Stimulated activated CD4-positive, alpha-beta T cell treated with anti-CD3 and anti-CD28 coated beads, Interleukin-1b, Interleukin-23, amount 100 ng/mL, for 24 hours (primary cell): ENCODE data around the gene PANK1.
"Not testable (repeated sequence)": the region's sequence is repeated elsewhere in the genome, so short reads cannot be mapped to it uniquely, and the experiment has no call there.

Experiments used
- DNase-seq, 4 experiments: peaks; one replicate each; pipeline ENCODE4 v3.0.0-alpha.2; 2020; ENCODE audit warnings: low read depth in 4 of 4, low spot score in 1 of 4

PANK1 gene

DNA sequence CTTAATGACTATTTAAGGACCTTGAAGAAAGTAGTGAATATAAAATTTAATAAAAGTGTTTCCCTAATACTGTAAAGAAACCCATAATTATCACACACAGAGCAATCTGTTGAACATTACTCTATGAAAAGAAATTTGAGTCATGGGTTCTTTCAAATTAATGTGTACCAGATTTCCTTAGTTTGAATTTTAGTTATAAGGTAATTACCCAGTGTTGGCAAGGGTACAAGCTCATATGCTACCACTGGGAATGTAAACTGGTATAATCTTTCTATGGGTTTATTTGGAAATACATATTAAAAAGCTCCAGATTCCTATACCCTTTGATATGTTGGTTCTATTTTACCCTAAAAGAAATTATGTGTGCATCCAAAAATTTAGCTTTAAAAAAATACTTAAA, 22.9 kb downstream of the PANK1 start:
- no peak for DNase-seq

DNA sequence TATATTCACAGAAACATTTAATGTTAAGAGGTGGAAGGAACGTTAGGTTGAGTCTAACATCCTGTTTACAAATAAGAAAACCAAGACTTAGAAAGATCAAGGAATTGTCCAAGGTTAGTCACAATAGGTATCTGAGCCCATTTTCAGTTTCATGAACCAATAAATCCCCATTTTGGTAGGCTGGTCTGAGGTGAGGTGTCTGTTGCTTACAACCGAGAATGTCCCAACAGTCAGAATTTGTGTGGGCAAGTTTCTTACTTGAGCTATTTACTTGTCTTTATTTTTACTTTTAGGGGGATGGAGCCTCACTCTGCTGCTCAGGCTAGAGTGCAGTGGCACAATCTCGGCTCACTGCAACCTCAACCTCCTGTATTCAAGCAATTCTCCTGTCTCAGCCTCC, 23.6 kb downstream of the PANK1 start:
- DNase-seq = no peak

GRCh38 chr10:89620296-89620695, 24.7 kb downstream of the PANK1 start:
- not testable (repeated sequence) for DNase-seq

DNA sequence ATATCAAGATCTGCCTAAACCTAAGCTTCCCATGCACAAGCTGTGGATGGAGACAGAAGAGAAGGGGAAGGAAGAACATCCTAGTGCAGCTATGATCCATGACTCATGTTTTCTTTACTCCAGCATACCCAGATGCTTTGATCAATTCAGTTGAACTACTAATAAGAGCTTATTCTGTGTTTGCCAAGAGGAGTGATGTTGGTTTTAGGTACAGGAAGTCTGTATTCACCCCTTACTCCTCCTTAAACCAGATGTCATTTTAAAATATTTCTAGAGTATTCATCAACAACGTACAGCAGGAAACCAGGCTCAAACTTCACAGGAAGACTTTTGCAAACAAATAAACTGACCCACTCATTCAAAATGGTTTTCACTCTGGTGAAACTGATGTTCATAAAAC, 29.2 kb downstream of the PANK1 start:
- no peak for DNase-seq

- no peak for DNase-seq
Observed at GRCh38 chr10:89615112-89615511, 29.9 kb downstream of the PANK1 start.

DNA sequence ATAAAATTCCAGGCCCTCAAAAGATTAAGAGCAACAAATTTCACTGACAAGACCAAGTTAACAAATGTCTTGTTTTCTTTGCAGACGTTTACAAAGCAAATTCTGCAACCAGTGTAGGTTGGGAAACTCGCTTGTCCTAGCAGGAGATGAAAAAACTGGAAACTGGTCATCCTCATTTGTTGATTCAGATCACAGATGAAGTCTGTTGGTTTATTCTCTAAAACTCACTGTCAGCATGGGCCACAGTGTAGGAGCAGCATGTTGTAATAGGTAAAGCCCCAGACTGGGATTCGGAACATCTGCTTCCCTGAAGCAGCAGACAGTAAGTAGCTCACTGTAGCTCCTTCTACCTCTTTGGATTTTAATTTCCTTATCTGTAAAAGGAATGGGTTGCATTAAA, 31.5 kb downstream of the PANK1 start:
- DNase-seq = no peak

- no peak for DNase-seq
Observed at GRCh38 chr10:89611282-89611681, 33.8 kb downstream of the PANK1 start.

DNA sequence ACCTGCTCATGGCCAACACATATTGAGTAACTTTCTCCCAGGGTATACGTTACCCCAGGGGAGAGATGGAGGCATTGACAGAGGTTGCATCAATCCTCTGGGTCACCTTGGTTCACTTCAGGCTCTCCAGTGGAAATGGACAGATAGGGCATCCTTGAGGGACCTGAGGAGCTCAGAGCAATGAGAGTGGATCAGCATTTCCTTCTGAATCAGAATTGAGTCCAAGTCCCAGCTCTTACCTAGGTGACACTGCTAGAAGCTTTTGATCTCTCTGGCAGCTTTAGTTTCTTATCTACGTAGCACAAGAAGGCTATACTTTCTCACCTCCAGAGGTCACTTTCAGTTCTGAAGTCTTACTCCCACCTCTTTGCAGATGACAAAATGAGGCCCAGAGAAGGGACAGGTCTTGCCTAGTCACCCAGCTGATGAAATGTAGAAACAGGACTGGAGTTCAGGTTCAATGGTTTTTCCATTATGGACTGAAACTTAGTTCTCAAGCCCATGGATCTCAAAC, 35.2 kb downstream of the PANK1 start:
- DNase-seq = no peak

DNA sequence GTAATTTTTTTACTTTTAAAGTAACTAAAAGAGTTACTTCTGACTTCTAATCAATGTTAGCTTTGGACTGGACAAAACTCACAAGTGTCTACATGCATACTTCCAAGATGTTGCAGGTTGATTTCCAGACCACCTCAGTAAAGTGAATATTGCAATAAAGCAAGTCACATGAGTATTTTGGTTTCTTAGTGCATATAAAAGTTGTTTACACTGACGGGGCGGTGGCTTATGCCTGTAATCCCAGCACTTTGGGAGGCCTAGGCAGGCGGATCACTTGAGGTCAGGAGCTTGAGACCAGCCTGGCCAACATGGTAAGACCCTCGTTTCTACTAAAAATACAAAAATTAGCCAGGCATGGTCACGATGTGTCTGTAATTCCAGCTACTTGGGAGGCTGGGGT, 40.8 kb downstream of the PANK1 start:
- DNase-seq = no peak

- DNase-seq = no peak
Observed at GRCh38 chr10:89602919-89603318, 42.1 kb downstream of the PANK1 start.

- DNase-seq = no peak
Observed at GRCh38 chr10:89601728-89602361, 43.2 kb downstream of the PANK1 start.

DNA sequence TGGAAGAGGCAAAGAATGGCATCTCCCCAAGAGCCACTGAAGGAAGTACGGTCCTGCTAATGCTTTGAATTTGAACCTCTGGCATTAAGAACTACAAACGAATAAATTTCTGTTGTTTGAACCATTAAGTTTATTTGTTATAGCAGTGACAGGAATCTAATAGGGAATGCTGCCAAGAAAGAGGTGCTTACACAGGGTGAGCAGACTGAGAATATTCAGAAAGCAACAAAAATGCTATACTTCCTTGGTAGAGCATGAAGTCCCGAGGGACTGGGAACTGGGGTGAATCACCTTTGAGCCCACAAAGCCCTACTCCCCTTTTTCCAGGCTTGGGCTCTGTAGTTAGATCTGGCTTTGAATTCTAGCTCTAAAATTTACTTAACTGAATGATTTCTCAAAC, 45.0 kb downstream of the PANK1 start:
- DNase-seq = no peak

DNA sequence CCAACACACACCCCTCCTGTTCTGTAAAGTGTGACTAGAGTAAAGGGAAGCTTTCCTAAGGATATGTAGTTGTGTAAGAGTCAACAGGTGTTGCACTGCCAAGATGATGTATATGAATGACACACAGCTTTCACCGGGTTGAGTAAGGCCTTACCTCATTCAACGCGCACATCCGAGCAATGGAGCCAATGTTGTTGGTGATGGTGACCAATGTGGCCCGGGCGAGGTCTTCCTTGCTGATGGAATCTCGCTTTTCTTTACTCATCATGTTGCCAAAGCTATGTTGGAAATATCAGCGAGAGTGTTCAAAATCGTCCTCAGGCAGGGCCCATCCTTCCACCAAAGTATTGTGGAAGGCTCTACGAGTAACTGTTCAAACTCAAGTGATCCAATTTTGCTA, 52.0 kb downstream of the PANK1 start:
- no peak for DNase-seq

DNA sequence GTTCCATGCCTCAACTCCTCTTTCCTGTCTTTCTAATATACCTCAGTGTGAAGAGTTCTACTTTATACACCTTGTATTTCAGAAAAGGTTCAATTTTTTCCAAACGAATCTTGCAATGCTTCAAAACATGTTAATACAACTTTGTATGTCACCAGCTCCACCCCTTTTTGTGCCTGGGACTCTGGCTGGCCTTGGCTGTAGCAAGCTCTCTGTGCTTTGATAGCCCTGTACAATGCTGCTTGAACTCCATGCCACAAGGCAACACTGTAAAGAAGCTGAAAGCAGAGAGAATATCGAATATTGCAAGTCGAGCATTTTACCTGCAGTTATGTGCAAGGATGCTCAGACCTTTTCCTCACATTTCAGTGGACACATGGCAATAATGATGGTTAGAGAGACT, 52.5 kb downstream of the PANK1 start:
- no peak for DNase-seq

- DNase-seq = no peak
Observed at GRCh38 chr10:89591796-89592271, 53.2 kb downstream of the PANK1 start.

DNA sequence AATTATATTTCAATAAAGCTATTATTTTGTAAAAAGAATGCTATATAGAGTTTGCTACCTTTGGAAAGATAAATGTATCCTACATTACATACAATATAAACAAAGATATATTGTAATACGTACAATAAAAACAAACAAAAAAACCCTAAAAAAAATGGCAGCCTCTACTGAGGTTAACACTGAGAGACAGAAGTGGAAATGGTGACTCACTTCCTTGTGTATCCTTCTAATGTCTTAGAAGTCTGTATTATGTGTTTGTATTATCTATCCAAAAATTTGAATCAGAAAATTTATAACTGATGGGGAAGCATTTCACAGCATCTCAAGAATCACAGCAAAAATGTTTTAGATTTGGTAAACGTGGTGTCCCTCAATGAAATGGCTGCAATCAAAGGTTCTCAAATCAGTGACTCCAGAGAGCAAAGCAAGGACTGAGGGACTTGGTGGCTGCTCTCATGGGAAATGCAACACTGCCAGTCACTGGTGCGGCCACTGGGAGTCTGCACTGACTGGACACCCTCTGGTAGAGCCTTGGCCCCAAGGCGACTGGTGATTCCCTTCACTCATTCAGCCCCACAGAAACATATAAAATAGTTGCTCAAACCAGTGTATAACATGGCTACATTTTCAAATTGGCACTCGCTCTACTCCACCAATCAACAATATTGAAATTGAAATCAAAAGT, 53.8 kb downstream of the PANK1 start:
- no peak for DNase-seq

DNA sequence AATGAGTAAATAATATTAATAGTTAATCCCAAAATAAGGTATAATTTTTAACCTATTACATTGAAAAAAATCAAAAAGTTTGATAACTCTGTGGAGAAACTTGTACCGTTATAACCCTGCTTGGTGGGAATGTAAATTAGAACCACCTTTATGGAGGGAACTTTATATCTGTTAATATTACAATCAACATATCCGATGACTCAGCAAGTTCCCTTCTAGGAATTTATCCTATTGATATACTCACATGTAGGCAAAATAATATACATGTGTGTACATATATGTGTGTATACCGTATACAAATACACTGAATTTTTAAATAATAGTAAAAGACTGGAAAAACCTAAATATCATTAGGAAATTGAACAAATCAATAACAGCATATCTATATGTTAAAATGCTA, 54.7 kb downstream of the PANK1 start:
- no peak for DNase-seq

GRCh38 chr10:89589101-89589720, 55.8 kb downstream of the PANK1 start:
- DNase-seq = no peak

DNA sequence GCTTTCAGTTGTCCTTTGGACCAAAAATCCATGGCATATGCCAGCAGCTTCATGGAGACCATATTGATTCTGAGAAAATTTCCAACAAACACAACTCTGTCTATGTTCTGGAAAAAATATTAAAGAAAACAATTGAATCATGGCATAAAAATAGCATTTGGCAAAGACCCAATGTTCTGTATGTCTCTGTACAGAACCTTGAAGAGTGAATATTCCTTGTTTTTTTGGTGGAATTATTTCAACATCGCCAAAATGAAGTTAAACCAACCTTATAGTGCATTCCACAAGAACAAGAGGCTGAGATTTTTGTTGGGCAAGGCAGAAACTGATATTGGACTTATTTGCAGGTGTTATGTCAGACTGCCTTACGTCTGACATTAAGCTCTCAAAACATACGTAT, 56.4 kb downstream of the PANK1 start:
- no peak for DNase-seq

DNA sequence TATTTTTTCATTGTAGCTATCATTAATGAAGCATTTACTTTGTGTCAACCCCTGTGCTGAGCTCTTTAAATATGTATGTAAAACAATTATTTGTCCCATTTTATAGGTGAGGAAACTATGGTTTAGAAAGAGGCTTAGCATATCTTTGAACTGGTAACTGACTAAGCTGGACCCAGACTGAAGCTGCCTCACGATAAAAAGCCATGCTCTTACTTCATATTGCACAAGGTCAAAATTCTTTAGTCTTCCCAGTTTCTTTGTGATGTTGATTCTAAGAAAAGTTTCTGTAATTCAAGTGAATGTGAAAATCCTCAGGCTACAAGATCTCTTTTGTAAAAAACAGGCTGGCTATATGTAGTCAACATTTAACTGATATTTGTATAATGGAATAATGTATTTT, 63.0 kb downstream of the PANK1 start:
- DNase-seq = no peak

GRCh38 chr10:89580243-89580642, 64.8 kb downstream of the PANK1 start:
- DNase-seq = no peak

DNA sequence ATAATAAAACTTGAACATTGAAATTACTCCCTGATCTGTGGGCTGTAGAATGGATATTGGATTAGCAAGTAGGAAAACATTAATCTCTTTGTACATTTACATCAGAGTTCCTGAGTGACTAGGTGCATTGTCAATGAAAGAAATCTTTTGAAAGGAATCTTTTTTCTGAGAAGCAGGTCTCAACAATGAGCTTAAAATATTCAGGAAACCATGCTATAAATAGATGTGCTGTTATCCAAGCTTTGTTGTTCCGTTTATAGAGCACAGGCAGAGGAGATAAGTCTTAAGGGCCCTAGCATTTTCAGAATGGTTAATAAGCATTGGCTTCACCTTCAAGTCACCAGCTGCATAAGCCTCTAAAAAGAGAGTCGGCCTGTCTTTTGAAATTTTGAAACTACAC, 68.3 kb downstream of the PANK1 start:
- DNase-seq = no peak
